ENCODE data around the gene GARIN3. TPM values are rescaled to one million over a fixed set of nuclear protein-coding genes. Genes with fewer than 3 reads are reported as not detected.

The GARIN3 gene
- total RNA-seq, 1 experiment from 2014 or later: not detected

- Mint-ChIP-seq H3K27me3 (ENCODE audit: low read depth) (peaks cover 55% of the 10 kb centered on the region), H3K9me3 (no peaks in the 10 kb centered on the region), H3K36me3 (ENCODE audit: insufficient read depth in 1 of 3, low read depth in 3 of 3) (no peaks in the 10 kb centered on the region), H3K4me1 (no peaks in the 10 kb centered on the region), H3K4me3 (no peak overlapping the region), H3K27ac (no peak overlapping the region)
- H4K91ac ChIP-seq (ENCODE audit: insufficient read length, low read depth, low read length): no peak overlapping the region
- no peaks in the 10 kb centered on the region for H3K27me3 ChIP-seq (ENCODE audit: insufficient read depth, low read length)
- no peak overlapping the region for H3K9ac ChIP-seq (ENCODE audit: extremely low read depth, insufficient read length, low read length)
- H4K5ac ChIP-seq (ENCODE audit: insufficient read length, low read depth, low read length): no peak overlapping the region
- H2BK15ac ChIP-seq (ENCODE audit: low read depth, low read length): no peak overlapping the region
- H4K8ac ChIP-seq (replicated peaks; ENCODE audit: insufficient read length, low read depth, low read length): no peak overlapping the region
- no peak overlapping the region for H2AK5ac ChIP-seq (ENCODE audit: insufficient read length, low read length)
- H2BK120ac ChIP-seq (ENCODE audit: low read depth, low read length, poor library complexity, severe bottlenecking): no peak overlapping the region
- H2BK12ac ChIP-seq (ENCODE audit: insufficient read length, low read depth, low read length): no peak overlapping the region
- no peak overlapping the region for H2BK20ac ChIP-seq (ENCODE audit: low read depth, low read length, poor library complexity, severe bottlenecking)
- no peaks in the 10 kb centered on the region for H4K20me1 ChIP-seq (ENCODE audit: control insufficient read depth, insufficient read depth, insufficient read length)
- H3K4ac ChIP-seq (ENCODE audit: low read depth, low read length): no peak overlapping the region
- no peak for TF ChIP-seq CTCF (conservative IDR thresholded peaks at IDR 0.05)
- H3K23ac ChIP-seq (ENCODE audit: insufficient read length, low read depth, low read length): no peak overlapping the region
- H2AFZ ChIP-seq (ENCODE audit: low read length): no peak overlapping the region
- no peaks in the 10 kb centered on the region for H3K79me2 ChIP-seq (ENCODE audit: insufficient read depth, low read length)
- H3K79me1 ChIP-seq (ENCODE audit: insufficient read depth, low read depth, low read length, poor library complexity, severe bottlenecking): no peaks in the 10 kb centered on the region
- no CpG with 5 or more reads among the region's 3 CpGs for WGBS (ENCODE audit: extremely low coverage, insufficient read length, low lambda C conversion rate)
- no peak overlapping the region for H3K18ac ChIP-seq (ENCODE audit: insufficient read length, low read depth, low read length)
- H3K23me2 ChIP-seq (ENCODE audit: insufficient read length, low read depth, low read length, poor library complexity, severe bottlenecking): no peaks in the 10 kb centered on the region
- H3K27ac ChIP-seq (ENCODE audit: insufficient read length, low read depth, low read length): no peak overlapping the region
- no peak overlapping the region for H3K4me2 ChIP-seq (ENCODE audit: insufficient read depth, insufficient read length, low read length)
- no peak overlapping the region for H3K14ac ChIP-seq (ENCODE audit: insufficient read depth, low read length)
- H3K9me3 ChIP-seq (ENCODE audit: control insufficient read depth, low read depth, low read length): no peaks in the 10 kb centered on the region
- no peak overlapping the region for H3K56ac ChIP-seq (ENCODE audit: insufficient read length, low read depth, low read length)
- DNase-seq: no peak
- H2BK5ac ChIP-seq (ENCODE audit: insufficient read length, low read length): no peak overlapping the region
- no peak overlapping the region for H3T11ph ChIP-seq (ENCODE audit: low read length)
- no peaks in the 10 kb centered on the region for H3K4me1 ChIP-seq (ENCODE audit: insufficient read depth, low read length)
These were observed 12.9 kb upstream of the GARIN3 start for GRCh38 chr5:157178966-157179365.

All from H9 (cell line).